Endothelial cell of umbilical vein (primary cell): ENCODE data around the gene WARS2. TPM values are rescaled to one million over a fixed set of nuclear protein-coding genes. Genes with fewer than 3 reads are reported as not detected.

Experiments
- BruUV-seq: library from RNA; stranded (reverse); fragments of 400-500 nt; replicated peaks from 2 replicates; lab custom pipeline; 2021; lab: Mats Ljungman, UMichigan
- CTCF ChIA-PET: fragments of 300-600, 350-600 bp; sonication (Branson Sonifier 250); formaldehyde crosslinking; loops from one replicate; lab custom pipeline; 2021; ENCODE audit warnings: antibody characterized with exemption, inconsistent platforms; lab: Charles Lee
- POLR2A ChIA-PET: fragments of 300-600, 350-600 bp; sonication (Branson Sonifier 250); formaldehyde crosslinking; loops from one replicate; lab custom pipeline; 2021; ENCODE audit warnings: antibody characterized with exemption, inconsistent platforms; lab: Charles Lee
- DNase-seq: peaks from one replicate; pipeline ENCODE4 v3.0.0-alpha.2; 2011; ENCODE audit warnings: low read depth, low spot score
- FAIRE-seq: peaks from 2 replicates; lab custom pipeline; 2011; peaks lifted over from hg19 to GRCh38; lab: Jason Lieb, UNC
- H2AFZ ChIP-seq: 2 replicates; pipeline ENCODE4 v1.6.0; 2012; ENCODE audit warnings: low read depth, low read length, control low read depth, inconsistent platforms
- H3K27ac ChIP-seq: 2 replicates; pipeline ENCODE4 v1.5.1; 2011; ENCODE audit warnings: low read depth, mild to moderate bottlenecking, control low read depth, low read length, moderate library complexity; ENCODE audit not compliant: insufficient read depth
- H3K27me3 ChIP-seq, 2 experiments: 2 replicates each; pipeline versions ENCODE4 v1.6.0 to v1.6.1; 2011; ENCODE audit warnings: low read length in 2 of 2, mixed read lengths in 1 of 2; ENCODE audit not compliant: control insufficient read depth in 2 of 2, insufficient read depth in 2 of 2
- H3K36me3 ChIP-seq, 2 experiments: 2 replicates in 1 of 2; 3 replicates in 1 of 2; pipeline ENCODE4 v1.5.1; 2011; ENCODE audit warnings: low read length in 2 of 2, mild to moderate bottlenecking in 1 of 2, moderate library complexity in 1 of 2; ENCODE audit not compliant: control insufficient read depth in 2 of 2, insufficient read depth in 2 of 2; ENCODE audit errors: extremely low read depth in 1 of 2
- H3K4me1 ChIP-seq: 3 replicates; pipeline ENCODE4 v1.5.1; 2011; ENCODE audit warnings: mild to moderate bottlenecking, low read length; ENCODE audit not compliant: control insufficient read depth, insufficient read depth; ENCODE audit errors: extremely low read depth
- H3K4me2 ChIP-seq: 2 replicates; pipeline ENCODE4 v1.6.1; 2011; ENCODE audit warnings: low read length, control low read depth, mixed read lengths; ENCODE audit not compliant: insufficient read depth
- H3K4me3 ChIP-seq, 3 experiments: fragments of 200-600 bp in 1 of 3; sonication (generic), shearing (Covaris generic) in 1 of 3; replicated peaks in 1 of 3; 2 replicates each; pipeline ENCODE4 v1.5.1; 2011 to 2016; ENCODE audit warnings: control low read depth in 3 of 3, low read length in 3 of 3, mild to moderate bottlenecking in 2 of 3, inconsistent platforms in 1 of 3, low read depth in 1 of 3, moderate library complexity in 1 of 3; ENCODE audit not compliant: insufficient read depth in 1 of 3
- H3K79me2 ChIP-seq: 2 replicates; pipeline ENCODE4 v1.6.0; 2012; ENCODE audit warnings: low read length, inconsistent platforms; ENCODE audit not compliant: control insufficient read depth, insufficient read depth
- H3K9ac ChIP-seq: replicated peaks from 2 replicates; pipeline ENCODE3; 2011; ENCODE audit warnings: low read length, control low read depth; ENCODE audit not compliant: insufficient read depth; ENCODE audit errors: extremely low read depth
- H3K9me1 ChIP-seq: replicated peaks from 3 replicates; pipeline ENCODE4 v1.6.0; 2011; ENCODE audit warnings: mild to moderate bottlenecking, low read length; ENCODE audit not compliant: control insufficient read depth, insufficient read depth; ENCODE audit errors: extremely low read depth
- H3K9me3 ChIP-seq: replicated peaks from 2 replicates; pipeline ENCODE4 v1.5.1; 2012; ENCODE audit warnings: low read length, inconsistent platforms; ENCODE audit not compliant: control insufficient read depth, insufficient read depth
- H4K20me1 ChIP-seq: replicated peaks from 2 replicates; pipeline ENCODE3; 2011; ENCODE audit warnings: mild to moderate bottlenecking, low read length; ENCODE audit not compliant: control insufficient read depth, insufficient read depth; ENCODE audit errors: extremely low read depth
- CTCF ChIP-seq, 2 donors: IDR thresholded peaks; 1 replicate in 1 of 2; 2 replicates in 1 of 2; pipeline ENCODE4 v1.5.1; 2011; ENCODE audit warnings: low read length in 2 of 2, mild to moderate bottlenecking in 2 of 2, moderate library complexity in 2 of 2, control low read depth in 1 of 2, inconsistent platforms in 1 of 2, low read depth in 1 of 2; ENCODE audit not compliant: insufficient read depth in 1 of 2; ENCODE audit errors: extremely low read depth in 1 of 2
- EZH2 ChIP-seq: IDR thresholded peaks from 2 replicates; pipeline ENCODE4 v1.6.1; 2012; ENCODE audit warnings: borderline replicate concordance, low read depth, mild to moderate bottlenecking, moderate library complexity, low read length, inconsistent platforms; ENCODE audit not compliant: severe bottlenecking
- FOS ChIP-seq: IDR thresholded peaks from 2 replicates; pipeline ENCODE4 v1.6.1; 2011; ENCODE audit warnings: mild to moderate bottlenecking, low read length, moderate library complexity, borderline replicate concordance; ENCODE audit not compliant: insufficient read depth
- GATA2 ChIP-seq: IDR thresholded peaks from 2 replicates; pipeline ENCODE4 v1.7.0; 2011; ENCODE audit warnings: low read depth, mild to moderate bottlenecking, moderate library complexity, mixed read lengths, low read length; ENCODE audit not compliant: insufficient read length, insufficient read depth
- JUN ChIP-seq: IDR thresholded peaks from 2 replicates; pipeline ENCODE4 v1.6.1; 2011; ENCODE audit warnings: borderline replicate concordance, low read depth; ENCODE audit not compliant: insufficient read length, insufficient read depth
- MAX ChIP-seq: IDR thresholded peaks from 2 replicates; pipeline ENCODE4 v1.6.1; 2011; ENCODE audit not compliant: insufficient read depth, insufficient read length
- MYC ChIP-seq: IDR thresholded peaks from one replicate; pipeline ENCODE4 v1.6.1; 2011; ENCODE audit warnings: mild to moderate bottlenecking, low read depth, low read length
- POLR2A ChIP-seq: IDR thresholded peaks from 2 replicates; pipeline ENCODE4 v1.6.1; 2012; ENCODE audit warnings: low read depth, mild to moderate bottlenecking, control low read depth, low read length
- POLR2AphosphoS5 ChIP-seq: IDR thresholded peaks from 2 replicates; pipeline ENCODE4 v1.6.1; 2012; ENCODE audit warnings: low read depth, mild to moderate bottlenecking, control low read depth, low read length, moderate library complexity; ENCODE audit not compliant: insufficient read depth
- dilution Hi-C: fragments of 300-500 bp; cut with MboI; formaldehyde crosslinking; loops from one replicate; pipeline ENCODE4 v1.15.0; 2019; ENCODE audit warnings: low sequenced_read_pairs; ENCODE audit not compliant: extremely low pct_ligation_motif_present
- intact Hi-C: fragments of 100-400 bp; cut with micrococcal nuclease; formaldehyde crosslinking; loops from one replicate; pipeline ENCODE4 v1.10.0; 2022
- polyA plus RNA-seq, 4 experiments: library from polyadenylated mRNA; depleted of rRNA in 3 of 4; stranded (reverse) in 3 of 4; unstranded in 1 of 4; fragments of >200 nt; gene quantifications; 2 replicates each; pipeline versions ENCODE4 v1.2.1 to v1.2.3, GENCODE V29; 2011 to 2012; ENCODE audit warnings: missing spikeins in 1 of 4
- total RNA-seq: library from RNA; stranded (reverse); gene quantifications from 2 replicates; pipeline ENCODE4 v1.2.3, GENCODE V29; 2021

WARS2 gene
- total and polyA plus RNA-seq, 2 donors (not counting 3 experiments of a cell fraction or from before 2014, with no cell fraction given), result 5.9 to 11.8 TPM

GRCh38 chr1:118986555-118987467, 153.6 kb downstream of the WARS2 start:
- DNase-seq (no peak), FAIRE-seq (peak; percentile 18)
- ChIA-PET POLR2A (no interaction called here), CTCF (interaction anchor here (0.8 to 1.4 kb wide), 5 partner anchors 10 to 909 kb away, joined by 3 to 4 read pairs (median 4); no protein-coding TSS in a partner anchor)
- dilution Hi-C loops, result no loop called here
- H2AFZ ChIP-seq, result no peak overlapping the region
- intact Hi-C loops, result no loop called here
- no peak overlapping the region for H3K4me3 ChIP-seq
- no peak overlapping the region for H3K9ac ChIP-seq
- H3K27me3 ChIP-seq, result peaks cover 93 to 98% of the 10 kb centered on the region in 2 experiments
- BruUV-seq, result no TSS peak
- no peaks in the 10 kb centered on the region for H3K79me2 ChIP-seq
- no peaks in the 10 kb centered on the region for H3K9me3 ChIP-seq
- H3K36me3 ChIP-seq, result no peaks in the 10 kb centered on the region
- TF ChIP-seq POLR2AphosphoS5 (no peak), EZH2 (peak; percentile 85)
- H3K27ac ChIP-seq, result no peak overlapping the region
- H4K20me1 ChIP-seq, result no peaks in the 10 kb centered on the region
- H3K9me1 ChIP-seq, result no peaks in the 10 kb centered on the region
- H3K4me2 ChIP-seq, result no peak overlapping the region
- peaks cover 12% of the 10 kb centered on the region for H3K4me1 ChIP-seq

- FAIRE-seq, result peak; percentile 26
- intact Hi-C loops, result no loop called here
- CTCF ChIA-PET, result interaction anchor here (0.7 to 1.4 kb wide), 4 partner anchors 10 to 23 kb away, joined by 3 to 4 read pairs (median 4); no protein-coding TSS in a partner anchor
- POLR2A ChIA-PET, result no interaction called here
- H3K36me3 ChIP-seq, result no peaks in the 10 kb centered on the region
- H3K4me1 ChIP-seq, result peaks cover 12% of the 10 kb centered on the region
- no peak overlapping the region for H3K27ac ChIP-seq
- TF ChIP-seq EZH2 (no peak), CTCF (IDR thresholded peaks at IDR 0.05; ENCODE audit: extremely low read depth in 1 of 2, insufficient read depth in 1 of 2, low read depth in 1 of 2, low read length in 2 of 2) (no peak), FOS (no peak), MAX (no peak), GATA2 (no peak), POLR2A (no peak), MYC (no peak), JUN (no peak), POLR2AphosphoS5 (no peak)
- H4K20me1 ChIP-seq, result no peaks in the 10 kb centered on the region
- no peaks in the 10 kb centered on the region for H3K9me3 ChIP-seq
- peaks cover 89 to 98% of the 10 kb centered on the region in 2 experiments for H3K27me3 ChIP-seq
- no peak overlapping the region for H3K4me2 ChIP-seq
- H3K4me3 ChIP-seq, result no peak overlapping the region
- H3K9ac ChIP-seq, result no peak overlapping the region
- dilution Hi-C loops, result no loop called here
- H3K79me2 ChIP-seq, result no peaks in the 10 kb centered on the region
- no peaks in the 10 kb centered on the region for H3K9me1 ChIP-seq
- DNase-seq, result no peak
- BruUV-seq, result no TSS peak
- H2AFZ ChIP-seq, result no peak overlapping the region
Observed at GRCh38 chr1:118985640-118986554, 154.6 kb downstream of the WARS2 start.
